ENCODE measurements around the gene PAPPA. TPM values are rescaled to one million over a fixed set of nuclear protein-coding genes. Genes with fewer than 3 reads are reported as not detected.

The PAPPA gene
- total RNA-seq, 1 donor: 56.5 TPM

- no peak overlapping the region for H2AFZ ChIP-seq (ENCODE audit: low read length)
- H3K79me2 ChIP-seq (ENCODE audit: insufficient read depth, low read length): no peaks in the 10 kb centered on the region
- no peak overlapping the region for H3K4me3 ChIP-seq (ENCODE audit: insufficient read depth, low read length)
- no peaks in the 10 kb centered on the region for H3K9me3 ChIP-seq (ENCODE audit: low read depth, low read length)
- no peak for DNase-seq (ENCODE audit: insufficient read length, low spot score, missing footprints)
- H3K27me3 ChIP-seq (ENCODE audit: insufficient read depth, low read length): no peaks in the 10 kb centered on the region
- no peaks in the 10 kb centered on the region for H4K20me1 ChIP-seq (ENCODE audit: insufficient read depth, low read length)
- no peak overlapping the region for H3K27ac ChIP-seq (ENCODE audit: low read depth, low read length)
- no peak overlapping the region for H3K4me2 ChIP-seq (ENCODE audit: insufficient read depth, low read length)
- no peak for TF ChIP-seq CTCF (IDR thresholded peaks at IDR 0.05; ENCODE audit: extremely low read depth, low read depth, low read length)
- H3K4me1 ChIP-seq (ENCODE audit: insufficient read depth, low read length): peaks cover 5% of the 10 kb centered on the region
- no peaks in the 10 kb centered on the region for H3K36me3 ChIP-seq (ENCODE audit: insufficient read depth, low read length)
Measured at GRCh38 chr9:116182876-116183275, 29.3 kb downstream of the PAPPA start.

GRCh38 chr9:116187570-116188170 is 34.1 kb downstream of the PAPPA start:
- Histone ChIP-seq H3K27me3 (ENCODE audit: insufficient read depth, low read length) (no peaks in the 10 kb centered on the region), H3K79me2 (ENCODE audit: insufficient read depth, low read length) (no peaks in the 10 kb centered on the region), H3K4me3 (ENCODE audit: insufficient read depth, low read length) (no peak overlapping the region), H3K4me2 (ENCODE audit: insufficient read depth, low read length) (no peak overlapping the region), H3K4me1 (ENCODE audit: insufficient read depth, low read length) (no peaks in the 10 kb centered on the region), H3K9me3 (ENCODE audit: low read depth, low read length) (no peaks in the 10 kb centered on the region), H3K36me3 (ENCODE audit: insufficient read depth, low read length) (peaks cover 5% of the 10 kb centered on the region), H3K27ac (ENCODE audit: low read depth, low read length) (no peak overlapping the region), H4K20me1 (ENCODE audit: insufficient read depth, low read length) (no peaks in the 10 kb centered on the region), H2AFZ (ENCODE audit: low read length) (no peak overlapping the region)
- TF ChIP-seq CTCF (IDR thresholded peaks at IDR 0.05; ENCODE audit: extremely low read depth, low read depth, low read length): no peak
- no peak for DNase-seq (ENCODE audit: insufficient read length, low spot score, missing footprints)

GRCh38 chr9:116189683-116190082 is 36.1 kb downstream of the PAPPA start:
- DNase-seq (ENCODE audit: insufficient read length, low spot score, missing footprints): no peak
- Histone ChIP-seq H3K27me3 (ENCODE audit: insufficient read depth, low read length) (no peaks in the 10 kb centered on the region), H3K4me3 (ENCODE audit: insufficient read depth, low read length) (no peak overlapping the region), H3K4me2 (ENCODE audit: insufficient read depth, low read length) (no peak overlapping the region), H3K79me2 (ENCODE audit: insufficient read depth, low read length) (no peaks in the 10 kb centered on the region), H2AFZ (ENCODE audit: low read length) (no peak overlapping the region), H3K4me1 (ENCODE audit: insufficient read depth, low read length) (peaks cover 15% of the 10 kb centered on the region), H3K27ac (ENCODE audit: low read depth, low read length) (peak overlapping the region; percentile 67), H4K20me1 (ENCODE audit: insufficient read depth, low read length) (no peaks in the 10 kb centered on the region), H3K36me3 (ENCODE audit: insufficient read depth, low read length) (peaks cover 5% of the 10 kb centered on the region), H3K9me3 (ENCODE audit: low read depth, low read length) (no peaks in the 10 kb centered on the region)
- no peak for TF ChIP-seq CTCF (IDR thresholded peaks at IDR 0.05; ENCODE audit: extremely low read depth, low read depth, low read length)

GRCh38 chr9:116190637-116191396 is 37.2 kb downstream of the PAPPA start:
- Histone ChIP-seq H3K36me3 (ENCODE audit: insufficient read depth, low read length) (peaks cover 5% of the 10 kb centered on the region), H3K27me3 (ENCODE audit: insufficient read depth, low read length) (no peaks in the 10 kb centered on the region), H4K20me1 (ENCODE audit: insufficient read depth, low read length) (no peaks in the 10 kb centered on the region), H3K9me3 (ENCODE audit: low read depth, low read length) (no peaks in the 10 kb centered on the region), H2AFZ (ENCODE audit: low read length) (no peak overlapping the region), H3K4me2 (ENCODE audit: insufficient read depth, low read length) (no peak overlapping the region), H3K4me3 (ENCODE audit: insufficient read depth, low read length) (no peak overlapping the region), H3K27ac (ENCODE audit: low read depth, low read length) (peak overlapping the region; percentile 67), H3K79me2 (ENCODE audit: insufficient read depth, low read length) (no peaks in the 10 kb centered on the region), H3K4me1 (ENCODE audit: insufficient read depth, low read length) (peaks cover 15% of the 10 kb centered on the region)
- peak; percentile 86 for DNase-seq (ENCODE audit: insufficient read length, low spot score, missing footprints)
- TF ChIP-seq CTCF (IDR thresholded peaks at IDR 0.05; ENCODE audit: extremely low read depth, low read depth, low read length): no peak
